GM19438 (cell line): ENCODE measurements around the gene TFG.
"Not testable (repeated sequence)": the region's sequence is repeated elsewhere in the genome, so short reads cannot be mapped to it uniquely, and the experiment has no call there.

Source experiments
- ATAC-seq: cut with Tn5 transposase; IDR thresholded peaks from one replicate; pipeline ENCODE4 v1.9.1; 2021; ENCODE audit warnings: low read depth; ENCODE audit not compliant: unreplicated experiment

TFG gene

GRCh38 chr3:100708989-100709841 lies at the start of gene TFG:
Gene TFG, plus strand, starts transcription at chr3:100709494. Its CDS starts 4,192 bp downstream, at chr3:100713686.
- ATAC-seq = peak; percentile 91

- ATAC-seq = not testable (repeated sequence)
Measured at GRCh38 chr3:100661294-100661693, 48.0 kb upstream of the TFG start.

- ATAC-seq = no peak
Measured at GRCh38 chr3:100662113-100662823, 47.0 kb upstream of the TFG start.

- no peak for ATAC-seq
Measured at GRCh38 chr3:100665230-100665629, 44.1 kb upstream of the TFG start.

DNA sequence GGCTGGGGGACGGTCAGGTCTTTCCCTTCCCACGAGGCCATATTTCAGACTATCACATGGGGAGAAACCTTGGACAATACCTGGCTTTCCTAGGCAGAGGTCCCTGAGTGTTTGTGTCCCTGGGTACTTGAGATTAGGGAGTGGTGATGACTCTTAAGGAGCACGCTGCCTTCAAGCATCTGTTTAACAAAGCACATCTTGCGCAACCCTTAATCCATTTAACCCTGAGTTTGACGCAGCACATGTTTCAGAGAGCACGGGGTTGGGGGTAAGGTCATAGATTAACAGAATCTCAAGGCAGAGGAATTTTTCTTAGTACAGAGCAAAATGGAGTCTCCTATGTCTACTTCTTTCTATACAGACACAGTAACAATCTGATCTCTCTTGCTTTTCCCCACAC lies 42.6 kb upstream of the TFG start:
- ATAC-seq = not testable (repeated sequence)

- ATAC-seq = not testable (repeated sequence)
Measured at GRCh38 chr3:100667316-100667715, 42.0 kb upstream of the TFG start.

DNA sequence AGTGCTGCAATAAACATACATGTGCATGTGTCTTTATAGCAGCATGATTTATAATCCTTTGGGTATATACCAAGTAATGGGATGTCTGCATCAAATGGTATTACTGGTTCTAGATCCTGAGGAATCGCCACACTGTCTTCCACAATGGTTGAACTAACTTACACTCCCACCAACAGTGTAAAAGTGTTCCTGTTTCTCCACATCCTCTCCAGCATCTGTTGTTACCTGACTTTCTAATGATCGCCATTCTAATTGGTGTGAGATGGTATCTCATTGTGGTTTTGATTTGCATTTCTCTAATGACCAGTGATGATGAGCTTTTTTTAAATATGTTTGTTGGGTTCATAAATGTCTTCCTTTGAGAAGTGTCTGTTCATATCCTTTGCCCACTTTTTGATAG lies 38.3 kb upstream of the TFG start:
- ATAC-seq = not testable (repeated sequence)

GRCh38 chr3:100681496-100681895 lies 27.8 kb upstream of the TFG start:
- ATAC-seq = no peak

DNA sequence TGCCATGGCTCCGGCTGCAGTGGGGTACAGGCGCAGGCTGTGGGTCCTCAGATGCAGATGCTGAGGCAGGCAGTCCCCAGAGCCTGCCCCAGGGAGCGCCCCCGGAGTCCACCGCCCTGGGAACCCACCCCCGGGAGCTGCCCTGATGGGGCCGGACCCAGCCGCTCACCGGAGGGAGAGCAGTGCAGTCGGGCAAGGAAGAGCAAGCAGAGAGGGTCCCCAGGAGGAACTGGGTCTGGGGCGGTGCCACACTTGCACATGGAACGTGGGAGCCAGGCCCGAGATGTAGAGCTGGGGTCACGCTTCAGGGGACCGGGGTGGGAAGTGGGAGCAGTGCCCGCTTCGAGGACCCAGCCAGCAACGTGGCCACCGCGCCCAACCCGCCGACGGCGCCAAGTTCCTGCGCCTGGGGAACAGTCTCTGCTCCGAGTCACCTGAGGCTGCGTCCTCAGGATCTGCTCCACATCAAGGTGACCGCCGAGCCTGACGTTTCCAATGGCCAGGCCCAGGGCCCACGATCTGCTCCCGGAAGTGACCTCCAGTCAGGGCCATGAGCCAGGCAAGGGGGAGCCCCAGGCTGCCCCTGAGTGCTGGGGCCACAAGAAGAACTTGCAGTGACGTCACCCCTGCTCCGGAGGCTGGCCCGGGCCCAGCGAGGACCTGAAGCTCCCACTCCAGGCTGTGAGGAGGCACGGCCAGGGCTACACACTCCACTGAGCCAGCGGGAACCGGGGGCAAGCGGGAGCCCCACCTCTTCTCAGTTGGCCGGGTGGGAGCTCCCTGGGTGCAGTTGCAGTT lies 27.0 kb upstream of the TFG start:
- ATAC-seq = no peak

- ATAC-seq = no peak
Measured at GRCh38 chr3:100682854-100683760, 26.2 kb upstream of the TFG start.

DNA sequence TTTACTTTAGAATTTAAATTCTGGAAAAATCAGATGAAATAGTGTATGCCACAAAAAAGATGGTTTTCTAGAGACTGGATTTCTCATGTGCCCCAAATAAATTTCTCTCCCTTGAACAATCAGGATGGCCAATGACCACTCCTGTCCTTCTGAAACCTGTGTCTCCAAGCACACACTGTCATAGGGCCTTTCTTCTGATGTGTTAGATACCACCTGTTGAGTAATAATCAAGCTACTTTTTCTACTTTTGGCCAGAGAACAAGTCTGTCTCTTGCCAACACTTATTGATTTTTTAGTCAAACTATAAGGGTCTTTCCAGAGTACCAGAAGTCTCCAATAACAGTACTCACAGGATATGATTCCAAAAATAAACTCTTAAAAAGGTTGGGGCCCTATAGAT lies 16.1 kb upstream of the TFG start:
- ATAC-seq = no peak

DNA sequence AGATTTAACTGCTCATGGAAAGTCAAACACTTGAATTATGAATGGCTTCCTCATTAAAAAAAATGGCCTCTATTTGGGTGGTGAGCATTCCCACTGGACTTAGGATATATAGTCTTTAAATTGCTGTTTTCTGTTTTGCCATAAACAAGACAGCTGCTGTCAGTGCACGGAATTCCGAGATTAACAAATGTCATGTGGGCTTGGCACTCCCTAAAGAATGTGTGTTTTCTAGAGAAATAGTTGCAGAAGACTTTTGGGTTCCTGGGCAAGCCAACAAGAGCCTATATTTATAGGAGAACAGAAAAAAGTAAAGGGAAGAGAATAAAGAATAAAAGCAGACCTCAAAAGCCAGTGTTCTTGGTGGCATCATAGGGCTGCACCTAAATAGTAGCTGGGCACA lies 13.6 kb upstream of the TFG start:
- ATAC-seq = no peak

DNA sequence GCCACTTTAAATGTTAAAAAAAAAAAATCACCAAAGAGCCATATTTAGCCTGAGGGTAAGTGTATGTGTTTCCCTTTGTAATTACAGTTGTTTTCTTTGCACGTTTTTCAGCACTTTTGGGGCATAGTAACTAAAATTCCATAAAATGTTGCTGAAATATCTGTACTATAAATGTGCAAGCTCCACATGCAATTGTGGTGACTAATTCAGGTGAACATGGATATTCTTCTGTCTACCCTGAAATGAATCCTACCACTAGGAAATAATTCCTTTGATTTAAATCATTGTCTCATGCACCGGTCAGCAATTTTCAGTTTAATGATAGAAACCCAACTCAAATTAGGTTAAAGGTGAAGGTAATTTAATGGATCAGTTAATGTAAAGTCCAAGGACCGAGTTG lies 13.1 kb upstream of the TFG start:
- ATAC-seq = no peak

DNA sequence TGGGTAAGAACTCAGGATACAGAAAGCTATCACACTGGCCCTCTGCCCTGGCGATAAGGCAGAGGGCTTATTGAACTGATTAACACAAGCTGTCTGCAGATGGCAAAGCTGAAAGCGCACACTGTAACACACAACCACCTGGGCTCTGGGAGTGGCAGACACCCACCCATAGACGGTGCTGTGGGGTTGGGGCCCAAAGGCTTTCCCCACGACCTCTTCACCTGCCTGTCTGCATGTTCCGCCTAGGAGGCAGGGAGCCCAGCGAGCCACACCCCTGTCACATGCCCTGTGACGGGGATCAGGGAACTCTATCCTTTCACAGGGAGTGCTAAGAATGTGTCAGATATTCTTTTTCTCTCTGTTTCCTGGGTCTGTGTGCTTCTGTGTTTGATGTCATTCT lies 12.1 kb upstream of the TFG start:
- ATAC-seq = no peak

GRCh38 chr3:100697723-100698285 lies 11.5 kb upstream of the TFG start:
- ATAC-seq = no peak

- no peak for ATAC-seq
Measured at GRCh38 chr3:100698736-100699135, 10.6 kb upstream of the TFG start.

DNA sequence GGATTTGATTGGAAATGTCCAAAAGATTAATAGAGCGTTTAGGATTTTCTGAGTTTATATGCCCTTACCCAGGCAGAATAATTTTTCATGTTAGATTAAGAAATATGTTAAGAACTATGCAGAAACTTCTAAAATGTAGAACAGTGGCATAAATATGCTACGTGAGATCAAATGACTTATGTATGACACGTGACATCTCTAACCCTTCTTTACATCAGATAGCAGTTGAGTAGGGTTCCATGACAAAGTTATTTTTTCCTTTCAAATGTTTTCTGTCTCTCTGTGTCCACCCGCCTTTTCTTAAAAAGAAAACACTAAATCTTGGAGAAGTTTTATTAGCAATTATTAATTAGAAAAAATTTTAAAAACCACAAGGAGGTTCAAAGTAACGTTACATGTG lies 8.6 kb upstream of the TFG start:
- ATAC-seq = no peak

- ATAC-seq = no peak
Measured at GRCh38 chr3:100702082-100702979, 7.0 kb upstream of the TFG start.

DNA sequence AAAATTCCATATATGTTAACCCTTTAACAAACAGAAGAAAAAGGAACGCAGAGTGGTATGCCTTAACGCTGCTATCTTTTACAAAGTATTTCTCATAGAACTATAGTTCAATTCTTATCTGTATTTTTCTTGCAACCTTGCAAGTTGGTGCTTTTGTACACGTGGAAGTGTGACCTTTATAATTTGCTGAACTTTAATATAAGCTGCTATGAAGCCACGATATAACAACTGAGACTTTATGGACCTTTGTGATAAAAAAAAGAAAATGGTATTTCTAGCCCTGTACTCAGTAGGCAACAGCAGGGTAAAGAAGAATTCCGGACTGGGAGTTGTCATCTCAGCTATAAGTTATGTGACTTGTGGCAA lies 6.3 kb upstream of the TFG start:
- no peak for ATAC-seq
